ENCODE data around the gene HTR4.

DNA sequence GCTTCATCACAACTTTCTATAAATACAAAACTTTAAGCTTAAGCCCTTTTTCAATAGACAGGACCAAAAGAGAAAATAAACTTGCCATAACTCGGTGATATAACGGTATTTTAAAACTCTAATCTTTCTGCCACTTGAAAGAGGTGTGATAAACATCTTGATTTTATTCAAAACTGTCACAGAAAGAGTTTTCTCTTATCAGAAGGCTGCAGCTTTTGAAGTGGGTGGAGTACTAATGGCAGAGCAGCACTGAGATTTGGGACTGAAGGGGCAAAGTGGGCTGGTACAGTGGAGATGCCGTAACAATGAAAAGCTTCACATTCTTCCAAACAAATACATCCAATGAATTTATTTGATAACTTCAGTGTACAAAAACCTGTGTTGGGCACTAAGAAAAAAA is 178.0 kb downstream of the HTR4 start:
- TF ChIP-seq EP300 (IDR thresholded peaks at IDR 0.05; ENCODE audit: low read depth): no peak
- TF ChIP-seq, protein P1, sequence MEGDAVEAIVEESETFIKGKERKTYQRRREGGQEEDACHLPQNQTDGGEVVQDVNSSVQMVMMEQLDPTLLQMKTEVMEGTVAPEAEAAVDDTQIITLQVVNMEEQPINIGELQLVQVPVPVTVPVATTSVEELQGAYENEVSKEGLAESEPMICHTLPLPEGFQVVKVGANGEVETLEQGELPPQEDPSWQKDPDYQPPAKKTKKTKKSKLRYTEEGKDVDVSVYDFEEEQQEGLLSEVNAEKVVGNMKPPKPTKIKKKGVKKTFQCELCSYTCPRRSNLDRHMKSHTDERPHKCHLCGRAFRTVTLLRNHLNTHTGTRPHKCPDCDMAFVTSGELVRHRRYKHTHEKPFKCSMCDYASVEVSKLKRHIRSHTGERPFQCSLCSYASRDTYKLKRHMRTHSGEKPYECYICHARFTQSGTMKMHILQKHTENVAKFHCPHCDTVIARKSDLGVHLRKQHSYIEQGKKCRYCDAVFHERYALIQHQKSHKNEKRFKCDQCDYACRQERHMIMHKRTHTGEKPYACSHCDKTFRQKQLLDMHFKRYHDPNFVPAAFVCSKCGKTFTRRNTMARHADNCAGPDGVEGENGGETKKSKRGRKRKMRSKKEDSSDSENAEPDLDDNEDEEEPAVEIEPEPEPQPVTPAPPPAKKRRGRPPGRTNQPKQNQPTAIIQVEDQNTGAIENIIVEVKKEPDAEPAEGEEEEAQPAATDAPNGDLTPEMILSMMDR (IDR thresholded peaks at IDR 0.05): no peak
- no peak for TF ChIP-seq POLR2AphosphoS5 (IDR thresholded peaks at IDR 0.05)
- no peak for TF ChIP-seq POLR2A (IDR thresholded peaks at IDR 0.05)
